ENCODE results near the gene ZNF724.
"Not testable (repeated sequence)": the region's sequence is repeated elsewhere in the genome, so short reads cannot be mapped to it uniquely, and the experiment has no call there.

Gene ZNF724

GRCh38 chr19:23249911-23250649, at the start of gene ZNF724:
TSS of gene ZNF724 (minus strand) at chr19:23250394. CDS start at chr19:23250242, 152 bp downstream.
- in situ Hi-C loops (cut with MboI; ENCODE audit: low sequenced_read_pairs), result no loop called here

GRCh38 chr19:23294141-23294540, 43.9 kb upstream of the ZNF724 start:
- in situ Hi-C loops (cut with MboI; ENCODE audit: low sequenced_read_pairs), result no loop called here

- in situ Hi-C loops (cut with MboI; ENCODE audit: low sequenced_read_pairs), result not testable (repeated sequence)
These were observed 39.8 kb upstream of the ZNF724 start for GRCh38 chr19:23289966-23290365.

- in situ Hi-C loops (cut with MboI; ENCODE audit: low sequenced_read_pairs), result no loop called here
These were observed 37.4 kb upstream of the ZNF724 start for GRCh38 chr19:23287620-23288019.

GRCh38 chr19:23286477-23286876, 36.3 kb upstream of the ZNF724 start:
- in situ Hi-C loops (cut with MboI; ENCODE audit: low sequenced_read_pairs), result no loop called here

GRCh38 chr19:23285948-23286347, 35.8 kb upstream of the ZNF724 start:
- in situ Hi-C loops (cut with MboI; ENCODE audit: low sequenced_read_pairs), result no loop called here

GRCh38 chr19:23285326-23285725, 35.1 kb upstream of the ZNF724 start:
- in situ Hi-C loops (cut with MboI; ENCODE audit: low sequenced_read_pairs), result not testable (repeated sequence)

- in situ Hi-C loops (cut with MboI; ENCODE audit: low sequenced_read_pairs), result no loop called here
These were observed 33.7 kb upstream of the ZNF724 start for GRCh38 chr19:23283925-23284324.

- in situ Hi-C loops (cut with MboI; ENCODE audit: low sequenced_read_pairs), result no loop called here
These were observed 31.6 kb upstream of the ZNF724 start for GRCh38 chr19:23281663-23282276.

- in situ Hi-C loops (cut with MboI; ENCODE audit: low sequenced_read_pairs), result not testable (repeated sequence)
These were observed 27.9 kb upstream of the ZNF724 start for GRCh38 chr19:23278118-23278517.

GRCh38 chr19:23273590-23274412, 23.6 kb upstream of the ZNF724 start:
- in situ Hi-C loops (cut with MboI; ENCODE audit: low sequenced_read_pairs), result no loop called here

GRCh38 chr19:23273022-23273589, 22.9 kb upstream of the ZNF724 start:
- in situ Hi-C loops (cut with MboI; ENCODE audit: low sequenced_read_pairs), result no loop called here

GRCh38 chr19:23263870-23264590, 13.8 kb upstream of the ZNF724 start:
- in situ Hi-C loops (cut with MboI; ENCODE audit: low sequenced_read_pairs), result no loop called here

- in situ Hi-C loops (cut with MboI; ENCODE audit: low sequenced_read_pairs), result no loop called here
These were observed 13.2 kb upstream of the ZNF724 start for GRCh38 chr19:23263396-23263795.

GRCh38 chr19:23262920-23263319, 12.7 kb upstream of the ZNF724 start:
- in situ Hi-C loops (cut with MboI; ENCODE audit: low sequenced_read_pairs), result no loop called here

- in situ Hi-C loops (cut with MboI; ENCODE audit: low sequenced_read_pairs), result no loop called here
These were observed 11.4 kb upstream of the ZNF724 start for GRCh38 chr19:23261496-23262020.

- in situ Hi-C loops (cut with MboI; ENCODE audit: low sequenced_read_pairs), result no loop called here
These were observed 10.8 kb upstream of the ZNF724 start for GRCh38 chr19:23260956-23261355.

GRCh38 chr19:23259961-23260360, 9.8 kb upstream of the ZNF724 start:
- in situ Hi-C loops (cut with MboI; ENCODE audit: low sequenced_read_pairs), result no loop called here

- in situ Hi-C loops (cut with MboI; ENCODE audit: low sequenced_read_pairs), result no loop called here
These were observed 5.5 kb upstream of the ZNF724 start for GRCh38 chr19:23255700-23256099.

- in situ Hi-C loops (cut with MboI; ENCODE audit: low sequenced_read_pairs), result no loop called here
These were observed 4.1 kb upstream of the ZNF724 start for GRCh38 chr19:23254141-23254910.
